AG04450 (cell line): Measurements from ENCODE around the gene BLACAT1. TPM values are rescaled to one million over a fixed set of nuclear protein-coding genes. Genes with fewer than 3 reads are reported as not detected.

Experiments used
- CTCF ChIA-PET: fragments of 300-600, 350-600 bp; formaldehyde crosslinking; extraction: SDS; loops from one replicate; lab custom pipeline; 2022; ENCODE audit warnings: antibody characterized with exemption, inconsistent platforms; lab: Charles Lee
- POLR2A ChIA-PET: fragments of 350-600 bp; formaldehyde crosslinking; extraction: SDS; loops from one replicate; lab custom pipeline; 2021; ENCODE audit warnings: antibody characterized with exemption, inconsistent platforms; lab: Yijun Ruan, JAX
- DNase-seq: peaks from one replicate; pipeline ENCODE4 v3.0.0-alpha.2; 2011; ENCODE audit warnings: low read depth, low spot score
- H3K27ac ChIP-seq: one replicate; pipeline ENCODE4 v1.5.1; 2012; ENCODE audit warnings: low read depth, low read length, control low read depth
- H3K27me3 ChIP-seq: one replicate; pipeline ENCODE4 v1.6.0; 2012; ENCODE audit warnings: low read length; ENCODE audit not compliant: control insufficient read depth, insufficient read depth
- H3K4me3 ChIP-seq: 2 replicates; pipeline ENCODE4 v1.5.1; 2011; ENCODE audit warnings: mild to moderate bottlenecking, low read depth, low read length, control low read depth
- H3K9me3 ChIP-seq: 2 replicates; pipeline ENCODE4 v1.5.1; 2012; ENCODE audit warnings: low read length; ENCODE audit not compliant: control insufficient read depth, insufficient read depth
- polyA plus RNA-seq: library from polyadenylated mRNA; depleted of rRNA; stranded (reverse); fragments of >200 nt; gene quantifications from 2 replicates; pipeline ENCODE4 v1.2.3, GENCODE V29; 2011
- TF ChIP-seq, protein P1 (sequence below): IDR thresholded peaks from 2 replicates; pipeline ENCODE4 v1.5.1; 2011; ENCODE audit warnings: low read depth, low read length, control low read depth, inconsistent platforms

The BLACAT1 gene
- polyA plus RNA-seq, 1 experiment = 0.06 TPM

GRCh38 chr1:205446828-205447227, 9.0 kb downstream of the BLACAT1 start:
- TF ChIP-seq, protein P1, sequence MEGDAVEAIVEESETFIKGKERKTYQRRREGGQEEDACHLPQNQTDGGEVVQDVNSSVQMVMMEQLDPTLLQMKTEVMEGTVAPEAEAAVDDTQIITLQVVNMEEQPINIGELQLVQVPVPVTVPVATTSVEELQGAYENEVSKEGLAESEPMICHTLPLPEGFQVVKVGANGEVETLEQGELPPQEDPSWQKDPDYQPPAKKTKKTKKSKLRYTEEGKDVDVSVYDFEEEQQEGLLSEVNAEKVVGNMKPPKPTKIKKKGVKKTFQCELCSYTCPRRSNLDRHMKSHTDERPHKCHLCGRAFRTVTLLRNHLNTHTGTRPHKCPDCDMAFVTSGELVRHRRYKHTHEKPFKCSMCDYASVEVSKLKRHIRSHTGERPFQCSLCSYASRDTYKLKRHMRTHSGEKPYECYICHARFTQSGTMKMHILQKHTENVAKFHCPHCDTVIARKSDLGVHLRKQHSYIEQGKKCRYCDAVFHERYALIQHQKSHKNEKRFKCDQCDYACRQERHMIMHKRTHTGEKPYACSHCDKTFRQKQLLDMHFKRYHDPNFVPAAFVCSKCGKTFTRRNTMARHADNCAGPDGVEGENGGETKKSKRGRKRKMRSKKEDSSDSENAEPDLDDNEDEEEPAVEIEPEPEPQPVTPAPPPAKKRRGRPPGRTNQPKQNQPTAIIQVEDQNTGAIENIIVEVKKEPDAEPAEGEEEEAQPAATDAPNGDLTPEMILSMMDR = no peak
- ChIA-PET CTCF (interaction anchor here (1.0 kb wide), 1 partner anchor 93 kb away, joined by 4 read pairs; no protein-coding TSS in a partner anchor), POLR2A (no interaction called here)
- Histone ChIP-seq H3K27ac (no peak overlapping the region), H3K27me3 (peaks cover 27% of the 10 kb centered on the region), H3K4me3 (no peak overlapping the region), H3K9me3 (no peaks in the 10 kb centered on the region)
- DNase-seq = no peak

GRCh38 chr1:205445646-205445935, 10.3 kb downstream of the BLACAT1 start:
- TF ChIP-seq, protein P1 = no peak
- CTCF ChIA-PET = interaction anchor here (1.2 kb wide), 1 partner anchor 91 kb away, joined by 7 read pairs; no protein-coding TSS in a partner anchor
- Histone ChIP-seq H3K9me3 (no peaks in the 10 kb centered on the region), H3K27me3 (peaks cover 24% of the 10 kb centered on the region), H3K27ac (no peak overlapping the region), H3K4me3 (no peak overlapping the region)
- DNase-seq = no peak
- POLR2A ChIA-PET = no interaction called here

GRCh38 chr1:205444931-205445645, 10.8 kb downstream of the BLACAT1 start:
- no peak for DNase-seq
- H3K4me3 ChIP-seq = no peak overlapping the region
- TF ChIP-seq, protein P1 = no peak
- H3K9me3 ChIP-seq = no peaks in the 10 kb centered on the region
- H3K27me3 ChIP-seq = peaks cover 22% of the 10 kb centered on the region
- CTCF ChIA-PET = interaction anchor here (0.7 to 1.2 kb wide), 2 partner anchors 91 to 509 kb away, joined by 7 to 9 read pairs; no protein-coding TSS in a partner anchor
- POLR2A ChIA-PET = no interaction called here
- H3K27ac ChIP-seq = no peak overlapping the region

GRCh38 chr1:205444300-205444930, 11.4 kb downstream of the BLACAT1 start:
- H3K27ac ChIP-seq = no peak overlapping the region
- ChIA-PET CTCF (interaction anchor here (0.7 to 1.4 kb wide), 4 partner anchors 14 to 510 kb away, joined by 6 to 9 read pairs (median 8); no protein-coding TSS in a partner anchor), POLR2A (no interaction called here)
- peaks cover 22% of the 10 kb centered on the region for H3K27me3 ChIP-seq
- H3K4me3 ChIP-seq = no peak overlapping the region
- DNase-seq = no peak
- TF ChIP-seq, protein P1 = no peak
- H3K9me3 ChIP-seq = no peaks in the 10 kb centered on the region

GRCh38 chr1:205443585-205444299, 12.1 kb downstream of the BLACAT1 start:
- TF ChIP-seq, protein P1 = no peak
- POLR2A ChIA-PET = no interaction called here
- Histone ChIP-seq H3K27ac (no peak overlapping the region), H3K9me3 (no peaks in the 10 kb centered on the region), H3K4me3 (no peak overlapping the region), H3K27me3 (peaks cover 26% of the 10 kb centered on the region)
- DNase-seq = no peak
- CTCF ChIA-PET = interaction anchor here (1.2 to 1.4 kb wide), 2 partner anchors 13 to 90 kb away, joined by 6 to 8 read pairs; no protein-coding TSS in a partner anchor
